A549 (cell line): Measurements from ENCODE around the gene C1orf174.

Experiments
- CTCF ChIP-seq: fragments of >200 bp; sonication (Bioruptor Twin); formaldehyde crosslinking; IDR thresholded peaks from 3 replicates; pipeline ENCODE4 v1.5.1; 2016
- EP300 ChIP-seq, 2 experiments: fragments of >200 bp; sonication (Bioruptor Twin); formaldehyde crosslinking; IDR thresholded peaks; 2 replicates in 1 of 2; 3 replicates in 1 of 2; pipeline ENCODE4 v1.6.1; 2016 to 2017
- MAFK ChIP-seq: fragments of 450-650 bp; IDR thresholded peaks from 2 replicates; pipeline ENCODE4 v1.6.1; 2014; ENCODE audit not compliant: partially characterized antibody
- POLR2A ChIP-seq: IDR thresholded peaks from 2 replicates; pipeline ENCODE4 v1.6.1; 2012; ENCODE audit warnings: mild to moderate bottlenecking, low read length
- RCOR1 ChIP-seq: fragments of 150-350 bp; IDR thresholded peaks from 2 replicates; pipeline ENCODE4 v1.6.1; 2014; ENCODE audit warnings: antibody characterized with exemption, low read length, low read depth
- TF ChIP-seq, protein P1 (sequence below): fragments of 250-450 bp; sonication (Bioruptor Pico); IDR thresholded peaks from 2 replicates; pipeline ENCODE4 v1.5.0; 2021; ENCODE audit warnings: mild to moderate bottlenecking, moderate library complexity, borderline replicate concordance

DNA sequence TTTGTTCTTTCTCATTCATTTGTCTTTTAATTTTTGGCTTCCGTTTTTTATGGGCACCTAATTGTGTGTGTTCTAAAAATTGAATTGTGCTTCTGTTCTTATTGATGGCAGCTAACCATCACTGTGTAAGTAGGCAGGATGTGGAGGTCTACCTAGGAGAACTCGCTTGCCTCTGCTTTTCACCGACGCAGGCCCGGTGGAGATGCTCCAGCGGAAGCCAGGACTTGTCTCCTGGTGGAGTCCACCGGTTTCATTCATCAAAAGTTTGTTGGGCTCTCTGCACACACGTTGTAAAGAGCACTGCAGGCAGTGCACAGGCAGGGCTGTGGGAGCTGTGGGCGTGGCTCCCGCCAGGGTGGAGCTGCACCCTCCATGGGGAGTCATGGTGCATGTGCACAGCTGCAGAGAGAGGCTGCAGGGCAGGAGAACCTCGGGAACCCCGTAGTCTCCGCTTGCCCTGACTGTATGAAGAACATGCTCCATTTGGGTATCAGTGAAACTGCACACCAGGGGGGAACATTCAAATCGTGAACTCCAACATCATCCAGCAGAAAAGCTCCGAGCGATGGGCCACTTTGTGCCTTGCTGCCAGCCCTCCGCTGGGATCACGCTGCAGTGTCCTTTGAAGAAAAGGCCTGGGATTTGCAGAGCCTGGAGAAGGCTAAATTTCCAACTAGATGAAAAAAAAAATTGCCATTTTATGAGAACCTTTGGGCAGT is 6.0 kb upstream of the C1orf174 start:
- TF ChIP-seq CTCF (no peak), POLR2A (no peak), MAFK (no peak), EP300 (IDR thresholded peaks at IDR 0.05) (no peak), RCOR1 (no peak)
- TF ChIP-seq, protein P1, sequence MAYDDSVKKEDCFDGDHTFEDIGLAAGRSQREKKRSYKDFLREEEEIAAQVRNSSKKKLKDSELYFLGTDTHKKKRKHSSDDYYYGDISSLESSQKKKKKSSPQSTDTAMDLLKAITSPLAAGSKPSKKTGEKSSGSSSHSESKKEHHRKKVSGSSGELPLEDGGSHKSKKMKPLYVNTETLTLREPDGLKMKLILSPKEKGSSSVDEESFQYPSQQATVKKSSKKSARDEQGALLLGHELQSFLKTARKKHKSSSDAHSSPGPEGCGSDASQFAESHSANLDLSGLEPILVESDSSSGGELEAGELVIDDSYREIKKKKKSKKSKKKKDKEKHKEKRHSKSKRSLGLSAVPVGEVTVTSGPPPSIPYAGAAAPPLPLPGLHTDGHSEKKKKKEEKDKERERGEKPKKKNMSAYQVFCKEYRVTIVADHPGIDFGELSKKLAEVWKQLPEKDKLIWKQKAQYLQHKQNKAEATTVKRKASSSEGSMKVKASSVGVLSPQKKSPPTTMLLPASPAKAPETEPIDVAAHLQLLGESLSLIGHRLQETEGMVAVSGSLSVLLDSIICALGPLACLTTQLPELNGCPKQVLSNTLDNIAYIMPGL (CRISPR knock-in tag): no peak
